ENCODE results near the gene NR1D2. TPM values are rescaled to one million over a fixed set of nuclear protein-coding genes. Genes with fewer than 3 reads are reported as not detected.

NR1D2 gene
- total and polyA plus RNA-seq, 2 of the 13 experiments (the other 11 are each of a cell fraction or from before 2014, with no cell fraction given): 5.3 to 8.1 TPM

- TF ChIP-seq ZNF513 (CRISPR knock-in tag; conservative IDR thresholded peaks at IDR 0.05) (no peak), U2AF2 (IDR thresholded peaks at IDR 0.05; ENCODE audit: low read depth, low read length) (0 out of 2 replicates have a peak, but pooled peaks have one; percentile 56), ZNF773 (CRISPR knock-in tag; IDR thresholded peaks at IDR 0.05; ENCODE audit: borderline replicate concordance) (0 out of 2 replicates have a peak, but pooled peaks have one; percentile 40), BCL6 (CRISPR knock-in tag; IDR thresholded peaks at IDR 0.05) (peak; percentile 40), ZNF101 (CRISPR knock-in tag; IDR thresholded peaks at IDR 0.05; ENCODE audit: borderline replicate concordance, low read depth) (no peak), TRIM24 (CRISPR knock-in tag; IDR thresholded peaks at IDR 0.05) (no peak), ZNF407 (CRISPR knock-in tag; IDR thresholded peaks at IDR 0.05; ENCODE audit: not compliant biosample characterization) (peak; percentile 53), FOSL2 (CRISPR knock-in tag; IDR thresholded peaks at IDR 0.05) (peak; percentile 51), GZF1 (CRISPR knock-in tag; IDR thresholded peaks at IDR 0.05) (peak; percentile 24; the same call in 1 of the 2 replicates), PRDM10 (CRISPR knock-in tag; IDR thresholded peaks at IDR 0.05; ENCODE audit: low read depth) (0 out of 2 replicates have a peak, but pooled peaks have one; percentile 40), PHF21A (CRISPR knock-in tag; IDR thresholded peaks at IDR 0.05) (peak; percentile 83), CREBL2 (CRISPR knock-in tag; IDR thresholded peaks at IDR 0.05; ENCODE audit: borderline replicate concordance) (peak; percentile 46; the same call in 1 of the 2 replicates), KDM1A (CRISPR knock-in tag; IDR thresholded peaks at IDR 0.05) (0 out of 2 replicates have a peak, but pooled peaks have one; percentile 20), SRY (CRISPR knock-in tag; IDR thresholded peaks at IDR 0.05) (peak; percentile 92)
Measured at GRCh38 chr3:23916886-23917678, 28.0 kb upstream of the NR1D2 start, which contains the start of the genes NKIRAS1 and RPL15 (continued).

Data from HepG2 (cell line).